Naive thymus-derived CD4-positive, alpha-beta T cell (primary cell): ENCODE measurements around the gene AACS. TPM values are rescaled to one million over a fixed set of nuclear protein-coding genes. Genes with fewer than 3 reads are reported as not detected.

ENCODE experiments used
- ATAC-seq: fragments of 150-1000 bp; cut with Tn5 transposase; 2 replicates; pipeline ENCODE4 v1.10.0; 2021; ENCODE audit warnings: mild to moderate bottlenecking, moderate library complexity
- CTCF ChIA-PET: fragments of 350-600 bp; sonication (Branson Sonifier 250); formaldehyde crosslinking; loops from one replicate; lab custom pipeline; 2021; ENCODE audit warnings: antibody characterized with exemption; lab: Charles Lee
- POLR2A ChIA-PET: fragments of 350-600 bp; sonication (Branson Sonifier 250); formaldehyde crosslinking; loops from one replicate; lab custom pipeline; 2021; ENCODE audit warnings: antibody characterized with exemption, inconsistent platforms; lab: Charles Lee
- DNase-seq, 9 donors: peaks; one replicate each; pipeline versions ENCODE4 v3.0.0 to v3.0.0-alpha.2; 2020 to 2022; ENCODE audit warnings: mixed read lengths in 1 of 9
- H3K27ac ChIP-seq: one replicate; pipeline ENCODE4 v1.7.0; 2013; ENCODE audit warnings: mild to moderate bottlenecking, low read depth, low read length, moderate library complexity
- H3K27me3 ChIP-seq, 2 donors: one replicate each; pipeline ENCODE4 v1.7.0; 2013; ENCODE audit warnings: low read length in 2 of 2, mild to moderate bottlenecking in 2 of 2, moderate library complexity in 2 of 2; ENCODE audit not compliant: control insufficient read depth in 2 of 2, insufficient read depth in 2 of 2
- H3K36me3 ChIP-seq, 3 experiments: 1 replicate in 2 of 3; 2 replicates in 1 of 3; pipeline ENCODE4 v1.7.0; 2013; ENCODE audit warnings: low read length in 3 of 3, mild to moderate bottlenecking in 3 of 3, moderate library complexity in 1 of 3; ENCODE audit not compliant: insufficient read depth in 3 of 3, control insufficient read depth in 2 of 3
- H3K4me1 ChIP-seq, 2 donors: one replicate each; pipeline ENCODE4 v1.7.0; 2013; ENCODE audit warnings: low read length in 2 of 2, mild to moderate bottlenecking in 2 of 2, moderate library complexity in 1 of 2; ENCODE audit not compliant: control insufficient read depth in 2 of 2, insufficient read depth in 2 of 2
- H3K4me3 ChIP-seq: 2 replicates; pipeline ENCODE4 v1.7.0; 2013; ENCODE audit warnings: mild to moderate bottlenecking, low read length
- H3K9me3 ChIP-seq, 3 experiments: 1 replicate in 2 of 3; 2 replicates in 1 of 3; pipeline ENCODE4 v1.7.0; 2013; ENCODE audit warnings: low read length in 3 of 3; ENCODE audit not compliant: control insufficient read depth in 2 of 3
- H3K27ac Mint-ChIP-seq, 9 donors: one replicate each; pipeline ENCODE4 v1.8.0; 2020 to 2022; ENCODE audit warnings: mixed read lengths in 9 of 9, mild to moderate bottlenecking in 8 of 9, moderate library complexity in 5 of 9, inconsistent platforms in 2 of 9
- H3K27me3 Mint-ChIP-seq, 5 donors: one replicate each; pipeline ENCODE4 v1.8.0; 2021 to 2022; ENCODE audit warnings: mixed read lengths in 5 of 5, mild to moderate bottlenecking in 1 of 5
- H3K36me3 Mint-ChIP-seq, 5 donors: one replicate each; pipeline ENCODE4 v1.8.0; 2020 to 2022; ENCODE audit warnings: mixed read lengths in 5 of 5, mild to moderate bottlenecking in 3 of 5, inconsistent platforms in 1 of 5
- H3K4me1 Mint-ChIP-seq, 7 donors: one replicate each; pipeline ENCODE4 v1.8.0; 2020 to 2022; ENCODE audit warnings: mixed read lengths in 7 of 7, mild to moderate bottlenecking in 3 of 7, inconsistent platforms in 1 of 7
- H3K4me3 Mint-ChIP-seq, 10 donors: one replicate each; pipeline ENCODE4 v1.8.0; 2020 to 2022; ENCODE audit warnings: mild to moderate bottlenecking in 10 of 10, mixed read lengths in 10 of 10, moderate library complexity in 6 of 10, inconsistent platforms in 2 of 10
- H3K9me3 Mint-ChIP-seq, 11 donors: one replicate each; pipeline ENCODE4 v1.8.0; 2020 to 2022; ENCODE audit warnings: mixed read lengths in 11 of 11, mild to moderate bottlenecking in 4 of 11, inconsistent platforms in 1 of 11, moderate library complexity in 1 of 11
- intact Hi-C, 2 donors: fragments of 100-400 bp; cut with micrococcal nuclease; formaldehyde crosslinking; loops; one replicate each; pipeline ENCODE4 v1.15.1; 2023
- polyA plus RNA-seq, 2 donors: library from polyadenylated mRNA; unstranded; fragments of 300-500 nt; fragmentation: Illumina TruSeq; gene quantifications; one replicate each; pipeline ENCODE4 v1.2.3, GENCODE V29; 2021
- total RNA-seq, 6 experiments: library from RNA in 5 of 6; stranded (reverse) in 5 of 6; gene quantifications; 1 replicate in 5 of 6; 2 replicates in 1 of 6; pipeline ENCODE4 v1.2.3 and lab custom pipeline; 2021 to 2026

The AACS gene
- total and polyA plus RNA-seq, 7 experiments from 2014 or later, result 11.6 to 21.7 (median 14.8) TPM

GRCh38 chr12:125099409-125099782 lies 34.2 kb downstream of the AACS start:
- DNase-seq (no peak), ATAC-seq (no peak)
- peaks cover 7 to 25% (median 16%) of the 10 kb centered on the region in 7 donors for H3K4me1 Mint-ChIP-seq
- no peaks in the 10 kb centered on the region for H3K9me3 Mint-ChIP-seq
- Histone ChIP-seq H3K4me3 (no peak overlapping the region), H3K27me3 (no peaks in the 10 kb centered on the region), H3K36me3 (peaks cover 0 to 25% (median 0%) of the 10 kb centered on the region in 3 experiments), H3K27ac (no peak overlapping the region), H3K9me3 (no peaks in the 10 kb centered on the region), H3K4me1 (no peaks in the 10 kb centered on the region)
- no peaks in the 10 kb centered on the region for H3K27me3 Mint-ChIP-seq
- intact Hi-C loops, result no loop called here
- ChIA-PET CTCF (no interaction called here), POLR2A (no interaction called here)
- peak overlapping the region in 1 of 9 donors; percentile 11 for H3K27ac Mint-ChIP-seq
- H3K36me3 Mint-ChIP-seq, result peaks cover 7 to 44% (median 12%) of the 10 kb centered on the region in 5 donors
- no peak overlapping the region for H3K4me3 Mint-ChIP-seq

DNA sequence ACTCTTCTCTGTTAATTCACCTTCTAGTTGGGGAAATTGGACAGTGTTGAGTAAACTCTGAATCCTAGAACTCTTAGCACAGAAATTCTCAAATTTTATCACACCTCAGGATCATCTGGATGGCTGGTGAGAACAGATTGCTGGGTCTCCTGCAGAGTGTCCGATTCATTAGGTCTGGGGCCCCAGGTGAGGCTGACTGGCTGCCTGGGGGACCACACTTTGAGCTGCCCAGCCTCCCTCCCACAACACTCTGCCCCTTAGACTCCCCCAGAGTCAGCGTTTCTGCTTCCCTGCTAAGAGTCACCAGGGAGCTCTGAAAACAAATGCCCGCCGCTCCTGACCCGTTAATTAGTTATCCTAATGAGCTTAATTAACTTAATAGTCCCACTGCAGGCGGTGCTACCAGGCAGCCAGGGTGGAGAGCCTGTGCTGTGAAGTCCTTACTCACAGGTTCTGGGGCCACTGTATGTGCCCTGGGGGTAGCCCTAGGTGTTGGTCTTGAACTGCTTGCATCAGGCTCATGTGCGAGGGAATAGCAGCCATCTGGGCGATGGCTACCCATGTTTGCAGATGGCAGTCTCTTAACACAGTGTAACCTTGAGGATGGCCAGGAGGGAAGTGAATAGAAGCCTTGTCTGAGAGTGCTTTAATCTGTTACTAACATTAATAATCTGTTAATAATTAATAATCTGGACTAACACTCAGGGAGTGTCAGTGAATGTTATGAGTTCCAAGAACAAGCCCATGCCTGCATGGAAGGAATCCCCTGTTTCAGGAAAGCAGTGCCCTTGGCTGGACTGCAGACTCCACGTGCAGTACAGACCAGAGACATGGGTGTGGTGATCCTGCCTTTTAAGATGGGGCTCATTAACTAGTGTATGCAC lies 35.6 kb downstream of the AACS start:
- intact Hi-C loops, result no loop called here
- ATAC-seq (no peak), DNase-seq (no peak)
- Mint-ChIP-seq H3K9me3 (no peaks in the 10 kb centered on the region), H3K36me3 (peaks cover 7 to 41% (median 8%) of the 10 kb centered on the region in 5 donors), H3K4me3 (no peak overlapping the region), H3K27me3 (no peaks in the 10 kb centered on the region), H3K4me1 (peaks cover 7 to 25% (median 14%) of the 10 kb centered on the region in 7 donors), H3K27ac (no peak overlapping the region)
- Histone ChIP-seq H3K36me3 (peaks cover 0 to 20% (median 0%) of the 10 kb centered on the region in 3 experiments), H3K27me3 (no peaks in the 10 kb centered on the region), H3K4me3 (no peak overlapping the region), H3K27ac (no peak overlapping the region), H3K4me1 (no peaks in the 10 kb centered on the region), H3K9me3 (no peaks in the 10 kb centered on the region)
- ChIA-PET POLR2A (no interaction called here), CTCF (no interaction called here)

DNA sequence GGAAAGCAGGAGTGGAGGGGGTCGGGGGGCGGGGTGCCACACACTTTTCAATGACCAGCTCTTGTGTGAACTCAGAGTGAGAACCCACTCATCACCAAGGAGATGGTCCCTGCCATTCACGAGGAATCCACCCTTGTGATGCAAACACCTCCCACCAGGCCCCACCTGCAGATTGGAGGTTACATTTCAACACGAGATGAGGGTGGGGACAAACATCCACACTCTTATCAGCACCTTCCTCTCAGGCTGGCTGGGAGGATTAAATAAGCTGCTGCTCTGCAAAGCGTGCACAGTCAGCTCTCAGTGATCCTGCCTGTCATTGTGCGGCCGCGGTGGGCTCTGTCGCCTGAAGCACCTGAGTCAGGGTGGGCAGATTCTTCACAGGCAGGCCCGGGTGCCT lies 39.7 kb downstream of the AACS start:
- Mint-ChIP-seq H3K9me3 (no peaks in the 10 kb centered on the region), H3K27me3 (no peaks in the 10 kb centered on the region), H3K27ac (no peak overlapping the region), H3K4me1 (peaks cover 0 to 3% (median 0%) of the 10 kb centered on the region in 7 donors), H3K36me3 (peaks cover 7 to 53% (median 17%) of the 10 kb centered on the region in 5 donors), H3K4me3 (no peak overlapping the region)
- no peak overlapping the region for H3K27ac ChIP-seq
- H3K36me3 ChIP-seq, result peaks cover 0 to 44% (median 0%) of the 10 kb centered on the region in 3 experiments
- ATAC-seq (no peak), DNase-seq (no peak)
- intact Hi-C loops, result no loop called here
- POLR2A ChIA-PET, result no interaction called here
- H3K4me1 ChIP-seq, result no peaks in the 10 kb centered on the region
- CTCF ChIA-PET, result no interaction called here
- H3K9me3 ChIP-seq, result no peaks in the 10 kb centered on the region
- H3K27me3 ChIP-seq, result no peaks in the 10 kb centered on the region
- no peak overlapping the region for H3K4me3 ChIP-seq

GRCh38 chr12:125105600-125105999 lies 40.4 kb downstream of the AACS start:
- Histone ChIP-seq H3K4me1 (no peaks in the 10 kb centered on the region), H3K9me3 (no peaks in the 10 kb centered on the region), H3K36me3 (peaks cover 0 to 50% (median 0%) of the 10 kb centered on the region in 3 experiments), H3K27me3 (no peaks in the 10 kb centered on the region), H3K27ac (no peak overlapping the region), H3K4me3 (no peak overlapping the region)
- ATAC-seq (no peak), DNase-seq (no peak)
- ChIA-PET CTCF (no interaction called here), POLR2A (no interaction called here)
- H3K36me3 Mint-ChIP-seq, result peaks cover 11 to 58% (median 21%) of the 10 kb centered on the region in 5 donors
- intact Hi-C loops, result no loop called here
- H3K27ac Mint-ChIP-seq, result no peak overlapping the region
- H3K27me3 Mint-ChIP-seq, result no peaks in the 10 kb centered on the region
- H3K4me1 Mint-ChIP-seq, result peaks cover 0 to 4% (median 0%) of the 10 kb centered on the region in 7 donors
- H3K9me3 Mint-ChIP-seq, result peaks cover 0 to 2% (median 0%) of the 10 kb centered on the region in 11 donors
- no peak overlapping the region for H3K4me3 Mint-ChIP-seq

DNA sequence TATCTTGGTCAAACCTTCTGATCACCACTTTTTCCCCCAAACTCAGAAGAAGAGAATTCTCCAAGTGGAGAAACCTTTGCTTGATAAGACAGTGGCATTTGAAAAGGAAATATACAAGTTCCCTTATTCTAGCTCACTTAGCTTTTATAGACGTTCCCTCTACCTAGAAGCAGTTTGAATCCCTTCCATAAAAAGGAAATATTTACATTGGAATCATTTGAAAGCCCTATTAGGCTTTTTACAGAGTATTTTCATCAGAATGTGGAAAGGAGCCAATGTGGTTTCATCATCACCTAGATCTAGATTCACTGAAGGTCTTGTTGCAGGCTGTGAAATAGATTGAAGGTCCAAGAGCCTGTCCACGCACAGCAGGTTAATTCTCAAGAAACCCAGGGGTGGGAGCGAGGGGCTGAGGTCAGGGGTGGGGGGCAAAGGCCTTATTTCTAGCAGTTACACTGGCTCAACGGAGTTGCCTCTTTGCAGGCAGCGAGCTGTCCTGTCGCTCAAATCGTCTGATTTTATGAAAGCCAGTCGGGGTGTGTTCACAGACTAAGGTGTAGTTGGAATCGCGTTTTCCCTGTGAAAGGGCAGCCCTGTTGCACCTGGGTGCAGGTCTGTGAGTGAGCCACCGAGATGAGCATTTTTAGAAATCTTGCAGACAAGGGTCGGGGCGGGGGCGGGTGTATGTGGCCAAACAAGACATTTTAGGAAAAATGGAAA lies 45.6 kb downstream of the AACS start:
- Mint-ChIP-seq H3K4me1 (peaks cover 0 to 5% (median 0%) of the 10 kb centered on the region in 7 donors), H3K27ac (peak overlapping the region in 1 of 9 donors; percentile 20), H3K4me3 (no peak overlapping the region), H3K9me3 (peaks cover 0 to 2% (median 0%) of the 10 kb centered on the region in 11 donors), H3K36me3 (peaks cover 10 to 62% (median 33%) of the 10 kb centered on the region in 5 donors), H3K27me3 (no peaks in the 10 kb centered on the region)
- intact Hi-C loops, result no loop called here
- H3K27ac ChIP-seq, result no peak overlapping the region
- CTCF ChIA-PET, result no interaction called here
- H3K4me3 ChIP-seq, result no peak overlapping the region
- no peak for ATAC-seq
- no peaks in the 10 kb centered on the region for H3K9me3 ChIP-seq
- peaks cover 0 to 43% (median 0%) of the 10 kb centered on the region in 3 experiments for H3K36me3 ChIP-seq
- POLR2A ChIA-PET, result no interaction called here
- H3K27me3 ChIP-seq, result no peaks in the 10 kb centered on the region
- DNase-seq, result no peak
- H3K4me1 ChIP-seq, result no peaks in the 10 kb centered on the region

- CTCF ChIA-PET, result no interaction called here
- POLR2A ChIA-PET, result no interaction called here
- Histone ChIP-seq H3K4me1 (no peaks in the 10 kb centered on the region), H3K4me3 (no peak overlapping the region), H3K27ac (no peak overlapping the region), H3K9me3 (no peaks in the 10 kb centered on the region), H3K36me3 (peaks cover 0 to 43% (median 0%) of the 10 kb centered on the region in 3 experiments), H3K27me3 (no peaks in the 10 kb centered on the region)
- peaks cover 0 to 2% (median 0%) of the 10 kb centered on the region in 11 donors for H3K9me3 Mint-ChIP-seq
- H3K36me3 Mint-ChIP-seq, result peaks cover 10 to 63% (median 33%) of the 10 kb centered on the region in 5 donors
- H3K4me3 Mint-ChIP-seq, result no peak overlapping the region
- no peak for DNase-seq
- intact Hi-C loops, result no loop called here
- no peak overlapping the region for H3K27ac Mint-ChIP-seq
- H3K4me1 Mint-ChIP-seq, result peaks cover 0 to 5% (median 0%) of the 10 kb centered on the region in 7 donors
- H3K27me3 Mint-ChIP-seq, result no peaks in the 10 kb centered on the region
- no peak for ATAC-seq
These were observed 46.2 kb downstream of the AACS start for GRCh38 chr12:125111403-125111802.
